ENCODE measurements around the gene CXorf49B. TPM values are rescaled to one million over a fixed set of nuclear protein-coding genes. Genes with fewer than 3 reads are reported as not detected.
"Not testable (repeated sequence)": the region's sequence is repeated elsewhere in the genome, so short reads cannot be mapped to it uniquely, and the experiment has no call there.

The CXorf49B gene
- total RNA-seq: not detected in 2 replicates

GRCh38 chrX:71763049-71763448 is at the start of gene CXorf49B:
Gene CXorf49B, plus strand, starts transcription at chrX:71763349. Its CDS starts 75 bp downstream, at chrX:71763424.
- DNase-seq; H3K27ac Mint-ChIP-seq; H3K4me1 Mint-ChIP-seq; H3K9me3 Mint-ChIP-seq; H3K36me3 Mint-ChIP-seq (ENCODE audit: low read depth); intact Hi-C loops (cut with micrococcal nuclease); H3K4me3 Mint-ChIP-seq; H3K27me3 Mint-ChIP-seq: not testable (repeated sequence)

- H3K9me3 Mint-ChIP-seq; H3K27me3 Mint-ChIP-seq; H3K4me1 Mint-ChIP-seq; intact Hi-C loops (cut with micrococcal nuclease); H3K27ac Mint-ChIP-seq; H3K4me3 Mint-ChIP-seq; H3K36me3 Mint-ChIP-seq (ENCODE audit: low read depth); DNase-seq: not testable (repeated sequence)
Measured at GRCh38 chrX:71714064-71714463, 49.1 kb upstream of the CXorf49B start.

DNA sequence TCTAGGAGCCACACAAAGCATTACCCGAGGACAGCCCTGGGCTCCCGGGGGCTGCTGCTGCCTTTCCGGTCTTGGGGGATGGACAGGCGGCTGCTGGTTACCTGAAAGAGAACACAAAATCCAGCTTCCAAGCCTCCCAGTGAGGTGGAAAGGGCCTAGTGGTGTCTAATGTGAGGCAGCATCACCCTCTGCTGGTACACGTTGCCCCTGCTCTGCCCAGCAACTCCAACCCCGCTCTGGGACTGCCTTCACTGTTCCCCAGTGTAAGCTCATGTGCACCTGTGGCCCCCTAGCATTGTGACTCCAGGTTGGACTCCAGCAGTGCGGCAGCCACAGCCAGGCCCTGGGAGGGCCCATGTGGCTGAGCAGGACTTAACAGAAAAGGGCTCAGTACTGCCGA is 47.6 kb upstream of the CXorf49B start:
- H3K27me3 Mint-ChIP-seq; H3K27ac Mint-ChIP-seq; H3K4me3 Mint-ChIP-seq; H3K36me3 Mint-ChIP-seq (ENCODE audit: low read depth); intact Hi-C loops (cut with micrococcal nuclease); DNase-seq; H3K9me3 Mint-ChIP-seq; H3K4me1 Mint-ChIP-seq: not testable (repeated sequence)

DNA sequence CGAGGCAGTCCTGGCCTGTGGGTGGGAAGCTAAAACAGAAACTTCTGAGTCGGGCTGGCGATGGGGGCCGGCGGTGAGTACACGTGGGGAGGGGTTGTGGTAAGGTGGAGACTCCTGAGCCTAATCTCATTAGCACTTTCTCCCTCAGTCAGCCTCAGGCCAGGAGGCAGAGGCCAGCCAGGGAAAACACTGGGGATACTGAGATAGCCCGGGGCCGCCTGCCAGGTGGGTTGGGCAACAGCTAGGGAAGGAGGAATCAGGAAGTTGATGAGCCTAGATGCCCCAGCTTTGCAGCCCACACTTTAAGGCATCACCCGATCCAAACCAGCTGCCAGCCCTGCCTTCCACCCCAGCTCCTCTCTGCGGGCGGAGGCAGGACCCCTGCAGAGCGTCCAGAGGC is 46.8 kb upstream of the CXorf49B start:
- H3K36me3 Mint-ChIP-seq (ENCODE audit: low read depth); intact Hi-C loops (cut with micrococcal nuclease); H3K4me1 Mint-ChIP-seq; H3K4me3 Mint-ChIP-seq; H3K27me3 Mint-ChIP-seq; H3K27ac Mint-ChIP-seq; DNase-seq; H3K9me3 Mint-ChIP-seq: not testable (repeated sequence)

DNA sequence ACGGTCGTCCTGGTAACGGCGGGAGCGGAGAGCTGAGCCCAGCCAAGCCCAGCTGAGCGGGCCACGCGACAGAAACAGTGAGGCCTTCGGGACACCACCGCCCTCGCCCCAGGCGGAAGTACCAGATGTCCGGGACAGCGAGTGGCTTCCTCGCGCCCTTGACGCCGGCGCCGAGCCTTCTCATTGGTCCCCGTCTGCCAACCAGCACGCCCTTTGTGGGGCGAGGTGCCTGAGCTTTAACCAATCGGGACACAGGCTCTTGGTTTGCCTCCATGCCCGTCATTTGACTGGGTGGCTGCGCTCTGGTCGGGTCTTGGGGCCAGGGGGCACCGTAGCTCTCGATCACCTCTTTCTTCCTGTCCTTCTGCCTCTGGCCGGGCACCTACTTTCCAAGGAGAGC is 45.0 kb upstream of the CXorf49B start, which contains the start of gene CXorf49:
Gene CXorf49, minus strand, starts transcription at position 101 of the 400 bp plus-strand sequence. CDS start 134 bp downstream, outside the sequence.
- H3K27ac Mint-ChIP-seq; H3K27me3 Mint-ChIP-seq; intact Hi-C loops (cut with micrococcal nuclease); H3K4me3 Mint-ChIP-seq; H3K36me3 Mint-ChIP-seq (ENCODE audit: low read depth); H3K9me3 Mint-ChIP-seq; H3K4me1 Mint-ChIP-seq; DNase-seq: not testable (repeated sequence)

DNA sequence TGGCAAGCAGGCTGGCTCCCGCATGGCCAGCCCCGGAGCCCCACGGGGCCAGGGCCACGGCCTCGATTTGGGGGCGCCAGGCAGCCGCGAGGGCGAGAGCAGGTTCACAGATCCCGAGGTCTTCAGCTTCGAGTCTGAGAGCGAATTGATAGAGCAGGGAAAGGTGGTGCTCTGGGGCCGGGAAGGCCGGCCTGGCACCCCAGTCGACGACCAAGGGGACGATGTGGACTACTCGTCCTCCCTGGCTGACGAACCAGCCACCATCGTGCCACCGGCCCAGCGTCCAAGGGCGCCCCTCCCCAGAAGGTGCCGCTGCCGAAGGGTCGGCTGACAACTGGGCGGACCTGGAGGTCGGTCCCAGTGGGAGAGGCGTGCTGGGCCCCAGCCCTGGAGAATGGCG is 44.0 kb upstream of the CXorf49B start:
- H3K27ac Mint-ChIP-seq; H3K9me3 Mint-ChIP-seq; H3K4me3 Mint-ChIP-seq; intact Hi-C loops (cut with micrococcal nuclease); H3K27me3 Mint-ChIP-seq; H3K4me1 Mint-ChIP-seq; H3K36me3 Mint-ChIP-seq (ENCODE audit: low read depth): not testable (repeated sequence)
- DNase-seq: peak; percentile 15

DNA sequence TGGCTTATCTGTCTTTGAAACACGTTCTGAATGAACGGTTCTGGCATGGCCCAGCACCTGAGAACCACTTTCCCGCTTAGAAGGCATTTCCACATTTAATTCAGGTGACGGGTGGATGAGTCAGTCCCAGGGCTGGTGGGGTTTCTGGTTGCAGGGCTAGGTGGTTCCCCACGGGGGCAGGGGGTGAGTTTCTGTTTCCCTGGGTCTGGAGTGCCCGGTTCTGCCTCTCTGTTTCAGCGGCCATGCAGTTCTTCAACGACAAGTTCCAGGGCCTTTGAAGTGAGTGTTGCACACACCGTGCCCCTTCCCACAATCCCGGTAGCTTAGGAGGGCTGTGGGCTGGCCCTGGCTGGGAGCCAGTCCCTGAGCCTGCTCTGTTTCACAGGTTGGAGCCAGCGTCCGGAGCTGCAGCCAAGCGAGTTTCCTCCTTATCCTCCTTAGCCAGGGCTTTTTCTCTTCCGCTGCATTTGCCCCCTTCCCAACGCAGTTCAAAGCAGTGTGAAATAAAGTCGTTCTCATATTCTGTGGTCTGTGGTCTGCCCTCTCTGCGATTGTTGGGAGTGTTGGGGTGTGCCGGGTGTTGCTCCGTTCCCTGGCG is 42.8 kb upstream of the CXorf49B start:
- H3K27ac Mint-ChIP-seq; H3K27me3 Mint-ChIP-seq; H3K4me3 Mint-ChIP-seq; DNase-seq; H3K36me3 Mint-ChIP-seq (ENCODE audit: low read depth); intact Hi-C loops (cut with micrococcal nuclease); H3K4me1 Mint-ChIP-seq; H3K9me3 Mint-ChIP-seq: not testable (repeated sequence)

DNA sequence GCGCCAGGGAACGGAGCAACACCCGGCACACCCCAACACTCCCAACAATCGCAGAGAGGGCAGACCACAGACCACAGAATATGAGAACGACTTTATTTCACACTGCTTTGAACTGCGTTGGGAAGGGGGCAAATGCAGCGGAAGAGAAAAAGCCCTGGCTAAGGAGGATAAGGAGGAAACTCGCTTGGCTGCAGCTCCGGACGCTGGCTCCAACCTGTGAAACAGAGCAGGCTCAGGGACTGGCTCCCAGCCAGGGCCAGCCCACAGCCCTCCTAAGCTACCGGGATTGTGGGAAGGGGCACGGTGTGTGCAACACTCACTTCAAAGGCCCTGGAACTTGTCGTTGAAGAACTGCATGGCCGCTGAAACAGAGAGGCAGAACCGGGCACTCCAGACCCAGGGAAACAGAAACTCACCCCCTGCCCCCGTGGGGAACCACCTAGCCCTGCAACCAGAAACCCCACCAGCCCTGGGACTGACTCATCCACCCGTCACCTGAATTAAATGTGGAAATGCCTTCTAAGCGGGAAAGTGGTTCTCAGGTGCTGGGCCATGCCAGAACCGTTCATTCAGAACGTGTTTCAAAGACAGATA is 2.4 kb upstream of the CXorf49B start:
- H3K4me1 Mint-ChIP-seq; H3K4me3 Mint-ChIP-seq; H3K27me3 Mint-ChIP-seq; intact Hi-C loops (cut with micrococcal nuclease); H3K36me3 Mint-ChIP-seq (ENCODE audit: low read depth); H3K27ac Mint-ChIP-seq; DNase-seq; H3K9me3 Mint-ChIP-seq: not testable (repeated sequence)

DNA sequence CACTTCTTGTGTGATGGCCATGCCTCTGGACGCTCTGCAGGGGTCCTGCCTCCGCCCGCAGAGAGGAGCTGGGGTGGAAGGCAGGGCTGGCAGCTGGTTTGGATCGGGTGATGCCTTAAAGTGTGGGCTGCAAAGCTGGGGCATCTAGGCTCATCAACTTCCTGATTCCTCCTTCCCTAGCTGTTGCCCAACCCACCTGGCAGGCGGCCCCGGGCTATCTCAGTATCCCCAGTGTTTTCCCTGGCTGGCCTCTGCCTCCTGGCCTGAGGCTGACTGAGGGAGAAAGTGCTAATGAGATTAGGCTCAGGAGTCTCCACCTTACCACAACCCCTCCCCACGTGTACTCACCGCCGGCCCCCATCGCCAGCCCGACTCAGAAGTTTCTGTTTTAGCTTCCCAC is 1.7 kb downstream of the CXorf49B start:
- H3K9me3 Mint-ChIP-seq; H3K4me3 Mint-ChIP-seq; H3K27me3 Mint-ChIP-seq; H3K4me1 Mint-ChIP-seq; intact Hi-C loops (cut with micrococcal nuclease); H3K27ac Mint-ChIP-seq; H3K36me3 Mint-ChIP-seq (ENCODE audit: low read depth); DNase-seq: not testable (repeated sequence)

DNA sequence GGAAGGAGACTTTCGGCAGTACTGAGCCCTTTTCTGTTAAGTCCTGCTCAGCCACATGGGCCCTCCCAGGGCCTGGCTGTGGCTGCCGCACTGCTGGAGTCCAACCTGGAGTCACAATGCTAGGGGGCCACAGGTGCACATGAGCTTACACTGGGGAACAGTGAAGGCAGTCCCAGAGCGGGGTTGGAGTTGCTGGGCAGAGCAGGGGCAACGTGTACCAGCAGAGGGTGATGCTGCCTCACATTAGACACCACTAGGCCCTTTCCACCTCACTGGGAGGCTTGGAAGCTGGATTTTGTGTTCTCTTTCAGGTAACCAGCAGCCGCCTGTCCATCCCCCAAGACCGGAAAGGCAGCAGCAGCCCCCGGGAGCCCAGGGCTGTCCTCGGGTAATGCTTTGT is 2.5 kb downstream of the CXorf49B start:
- H3K9me3 Mint-ChIP-seq; H3K4me3 Mint-ChIP-seq; H3K27ac Mint-ChIP-seq; H3K36me3 Mint-ChIP-seq (ENCODE audit: low read depth); H3K4me1 Mint-ChIP-seq; DNase-seq; H3K27me3 Mint-ChIP-seq; intact Hi-C loops (cut with micrococcal nuclease): not testable (repeated sequence)

DNA sequence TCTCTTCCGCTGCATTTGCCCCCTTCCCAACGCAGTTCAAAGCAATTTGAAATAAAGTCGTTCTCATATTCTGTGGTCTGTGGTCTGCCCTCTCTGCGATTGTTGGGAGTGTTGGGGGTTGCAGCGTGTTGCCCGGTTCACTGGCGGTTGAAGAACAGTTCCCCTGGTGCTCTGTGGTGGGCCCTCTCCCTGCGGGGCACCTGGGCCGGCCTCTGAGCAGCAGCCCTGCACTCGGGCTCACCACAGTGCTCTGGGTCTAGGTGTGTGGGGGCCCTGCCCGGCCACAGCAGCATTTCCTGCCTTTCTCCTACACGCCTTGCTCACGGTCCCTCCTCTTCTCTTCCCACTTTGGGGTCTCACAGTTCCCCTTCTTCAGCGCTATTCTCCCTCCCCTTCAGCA is 4.0 kb downstream of the CXorf49B start:
- H3K36me3 Mint-ChIP-seq (ENCODE audit: low read depth); DNase-seq; H3K4me3 Mint-ChIP-seq; H3K9me3 Mint-ChIP-seq; H3K27ac Mint-ChIP-seq; H3K27me3 Mint-ChIP-seq; intact Hi-C loops (cut with micrococcal nuclease); H3K4me1 Mint-ChIP-seq: not testable (repeated sequence)

DNA sequence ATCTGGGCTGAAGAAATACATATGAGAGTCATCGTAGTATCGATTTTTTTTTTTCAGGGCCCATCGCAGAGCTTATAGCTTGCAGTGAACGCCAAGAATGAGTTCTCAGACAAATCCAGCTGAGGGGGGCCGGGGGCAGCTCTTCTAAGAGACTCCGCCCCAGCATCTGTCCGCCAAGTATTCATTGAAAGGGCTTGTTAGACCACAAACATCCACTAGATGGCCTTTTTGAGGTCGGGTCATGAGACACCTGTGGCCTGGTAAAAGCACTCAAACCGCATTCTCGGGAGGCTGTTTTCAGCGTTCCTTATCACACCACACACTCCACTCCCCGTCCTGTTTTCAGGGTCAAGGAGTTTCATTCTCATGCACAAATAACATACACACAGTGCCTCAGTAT is 15.2 kb downstream of the CXorf49B start:
- H3K4me3 Mint-ChIP-seq; H3K27ac Mint-ChIP-seq; H3K27me3 Mint-ChIP-seq; DNase-seq; H3K9me3 Mint-ChIP-seq; H3K4me1 Mint-ChIP-seq; intact Hi-C loops (cut with micrococcal nuclease); H3K36me3 Mint-ChIP-seq (ENCODE audit: low read depth): not testable (repeated sequence)

DNA sequence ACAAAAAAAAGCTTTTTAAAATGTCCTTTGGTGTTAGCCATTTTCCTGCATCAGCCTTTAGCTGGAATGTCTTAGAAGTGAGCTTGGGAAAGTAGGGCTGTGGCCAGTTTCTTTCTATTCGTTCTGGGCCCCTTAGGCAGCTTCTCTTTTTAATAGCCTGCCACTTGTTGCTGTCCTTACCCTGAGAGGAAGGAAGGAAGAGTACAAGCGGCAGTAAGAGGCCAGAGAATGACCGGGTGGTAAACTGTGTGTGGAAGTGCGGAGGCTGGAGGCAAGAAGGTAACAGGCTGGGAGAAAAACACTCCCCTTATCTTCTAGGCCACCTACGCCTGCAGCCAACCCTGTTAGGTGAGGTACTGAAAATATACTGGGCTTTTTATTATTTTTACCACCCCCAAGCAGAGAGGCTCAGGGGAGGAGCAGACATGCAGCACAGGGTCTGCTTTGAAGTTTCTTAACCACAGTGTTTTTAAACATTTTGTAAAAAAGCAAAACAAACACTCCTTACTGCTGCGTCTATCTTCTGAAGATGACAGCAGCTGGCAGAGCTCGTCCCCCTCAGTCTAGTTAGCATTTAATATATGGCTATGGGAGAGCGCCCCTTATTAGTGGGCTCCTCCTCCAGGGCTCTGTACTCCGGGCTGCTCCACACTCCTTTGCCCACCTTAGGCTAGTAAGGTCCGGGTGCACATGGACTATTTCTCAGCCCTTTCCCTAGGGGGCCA is 19.2 kb downstream of the CXorf49B start:
- DNase-seq; H3K27me3 Mint-ChIP-seq; H3K4me3 Mint-ChIP-seq; intact Hi-C loops (cut with micrococcal nuclease); H3K9me3 Mint-ChIP-seq; H3K27ac Mint-ChIP-seq; H3K4me1 Mint-ChIP-seq; H3K36me3 Mint-ChIP-seq (ENCODE audit: low read depth): not testable (repeated sequence)

DNA sequence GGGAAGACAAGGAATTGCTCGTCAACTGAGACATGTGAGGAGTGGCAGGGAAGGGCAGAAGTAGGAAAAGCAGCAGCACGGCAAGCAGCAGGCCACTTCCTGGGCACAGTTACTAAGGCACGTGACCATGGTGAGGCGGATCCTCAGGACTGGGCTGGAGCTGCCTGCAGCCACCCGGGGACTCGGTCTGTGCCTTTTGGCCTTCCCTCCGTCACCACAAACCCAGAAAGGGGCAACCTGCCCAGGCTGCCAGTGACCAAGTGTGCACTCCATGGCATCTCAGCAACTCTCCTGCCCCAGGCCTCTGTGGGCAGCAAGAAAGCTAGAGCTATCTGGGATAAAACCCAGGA is 19.8 kb downstream of the CXorf49B start:
- H3K4me1 Mint-ChIP-seq; DNase-seq; H3K36me3 Mint-ChIP-seq (ENCODE audit: low read depth); H3K27ac Mint-ChIP-seq; H3K27me3 Mint-ChIP-seq; H3K4me3 Mint-ChIP-seq; H3K9me3 Mint-ChIP-seq; intact Hi-C loops (cut with micrococcal nuclease): not testable (repeated sequence)
